Activated CD4-positive, alpha-beta T cell treated with anti-CD3 and anti-CD28 coated beads, Interleukin-2, amount 10 ng/mL, durations not matched to agents 7 days and 5 days (primary cell): ENCODE measurements around the gene ATP6V1F. TPM values are rescaled to one million over a fixed set of nuclear protein-coding genes. Genes with fewer than 3 reads are reported as not detected.

ENCODE experiments used
- CTCF ChIA-PET: fragments of 350-600 bp; sonication (Branson Sonifier 250); formaldehyde crosslinking; loops from one replicate; lab custom pipeline; 2021; ENCODE audit warnings: antibody characterized with exemption; lab: Charles Lee
- POLR2A ChIA-PET: fragments of 350-600 bp; sonication (Branson Sonifier 250); formaldehyde crosslinking; loops from one replicate; lab custom pipeline; 2021; ENCODE audit warnings: antibody characterized with exemption; lab: Charles Lee
- DNase-seq: peaks from one replicate; pipeline ENCODE4 v3.0.0-alpha.2; 2020
- H3K27ac Mint-ChIP-seq: one replicate; pipeline ENCODE4 v1.8.0; 2021; ENCODE audit warnings: mild to moderate bottlenecking, moderate library complexity, mixed read lengths
- H3K27me3 Mint-ChIP-seq: one replicate; pipeline ENCODE4 v1.8.0; 2021; ENCODE audit warnings: mixed read lengths
- H3K36me3 Mint-ChIP-seq: one replicate; pipeline ENCODE4 v1.8.0; 2021; ENCODE audit warnings: low read depth, mixed read lengths
- H3K4me1 Mint-ChIP-seq: one replicate; pipeline ENCODE4 v1.8.0; 2021; ENCODE audit warnings: mixed read lengths
- H3K4me3 Mint-ChIP-seq: one replicate; pipeline ENCODE4 v1.8.0; 2021; ENCODE audit warnings: mild to moderate bottlenecking, moderate library complexity, mixed read lengths
- H3K9me3 Mint-ChIP-seq: one replicate; pipeline ENCODE4 v1.8.0; 2021; ENCODE audit warnings: mixed read lengths
- total RNA-seq, 2 experiments: library from RNA; stranded (reverse); gene quantifications; one replicate each; pipeline ENCODE4 v1.2.3, GENCODE V29; 2021

The ATP6V1F gene
- total RNA-seq, 2 experiments from 2014 or later = 123 to 143 TPM

GRCh38 chr7:128886391-128887168, 23.9 kb downstream of the ATP6V1F start:
- no peaks in the 10 kb centered on the region for H3K36me3 Mint-ChIP-seq
- POLR2A ChIA-PET = no interaction called here
- H3K27ac Mint-ChIP-seq = no peak overlapping the region
- peaks cover 13% of the 10 kb centered on the region for H3K27me3 Mint-ChIP-seq
- H3K9me3 Mint-ChIP-seq = no peaks in the 10 kb centered on the region
- H3K4me1 Mint-ChIP-seq = peaks cover 2% of the 10 kb centered on the region
- CTCF ChIA-PET = interaction anchor here (0.8 kb wide), 1 partner anchor 10 kb away, joined by 4 read pairs; no protein-coding TSS in a partner anchor
- no peak for DNase-seq
- no peak overlapping the region for H3K4me3 Mint-ChIP-seq

GRCh38 chr7:128887169-128888038, 24.7 kb downstream of the ATP6V1F start:
- H3K9me3 Mint-ChIP-seq = no peaks in the 10 kb centered on the region
- H3K27me3 Mint-ChIP-seq = peaks cover 16% of the 10 kb centered on the region
- peaks cover 2% of the 10 kb centered on the region for H3K4me1 Mint-ChIP-seq
- CTCF ChIA-PET = no interaction called here
- POLR2A ChIA-PET = no interaction called here
- H3K36me3 Mint-ChIP-seq = no peaks in the 10 kb centered on the region
- H3K4me3 Mint-ChIP-seq = no peak overlapping the region
- H3K27ac Mint-ChIP-seq = no peak overlapping the region
- DNase-seq = no peak

GRCh38 chr7:128888039-128888755, 25.5 kb downstream of the ATP6V1F start:
- no peaks in the 10 kb centered on the region for H3K9me3 Mint-ChIP-seq
- H3K27me3 Mint-ChIP-seq = peaks cover 16% of the 10 kb centered on the region
- H3K36me3 Mint-ChIP-seq = no peaks in the 10 kb centered on the region
- H3K4me3 Mint-ChIP-seq = no peak overlapping the region
- no peak overlapping the region for H3K27ac Mint-ChIP-seq
- POLR2A ChIA-PET = no interaction called here
- peaks cover 2% of the 10 kb centered on the region for H3K4me1 Mint-ChIP-seq
- CTCF ChIA-PET = no interaction called here
- DNase-seq = no peak

GRCh38 chr7:128888756-128889095, 26.1 kb downstream of the ATP6V1F start:
- ChIA-PET CTCF (no interaction called here), POLR2A (no interaction called here)
- Mint-ChIP-seq H3K36me3 (no peaks in the 10 kb centered on the region), H3K9me3 (no peaks in the 10 kb centered on the region), H3K4me3 (no peak overlapping the region), H3K4me1 (no peaks in the 10 kb centered on the region), H3K27me3 (peaks cover 16% of the 10 kb centered on the region), H3K27ac (no peak overlapping the region)
- no peak for DNase-seq

GRCh38 chr7:128889121-128889520, 26.5 kb downstream of the ATP6V1F start:
- ChIA-PET POLR2A (no interaction called here), CTCF (no interaction called here)
- Mint-ChIP-seq H3K27ac (no peak overlapping the region), H3K36me3 (no peaks in the 10 kb centered on the region), H3K27me3 (peaks cover 16% of the 10 kb centered on the region), H3K4me3 (no peak overlapping the region), H3K4me1 (no peaks in the 10 kb centered on the region), H3K9me3 (no peaks in the 10 kb centered on the region)
- no peak for DNase-seq

- no peaks in the 10 kb centered on the region for H3K36me3 Mint-ChIP-seq
- peaks cover 16% of the 10 kb centered on the region for H3K27me3 Mint-ChIP-seq
- POLR2A ChIA-PET = no interaction called here
- H3K9me3 Mint-ChIP-seq = no peaks in the 10 kb centered on the region
- CTCF ChIA-PET = interaction anchor here (0.7 kb wide), 1 partner anchor 32 kb away, joined by 4 read pairs; no protein-coding TSS in a partner anchor
- H3K27ac Mint-ChIP-seq = no peak overlapping the region
- H3K4me3 Mint-ChIP-seq = no peak overlapping the region
- DNase-seq = no peak
- H3K4me1 Mint-ChIP-seq = no peaks in the 10 kb centered on the region
Observed at GRCh38 chr7:128890306-128891109, 27.9 kb downstream of the ATP6V1F start.

- ChIA-PET CTCF (no interaction called here), POLR2A (no interaction called here)
- H3K36me3 Mint-ChIP-seq = no peaks in the 10 kb centered on the region
- no peak for DNase-seq
- H3K4me1 Mint-ChIP-seq = no peaks in the 10 kb centered on the region
- H3K27me3 Mint-ChIP-seq = peaks cover 15% of the 10 kb centered on the region
- H3K27ac Mint-ChIP-seq = no peak overlapping the region
- no peaks in the 10 kb centered on the region for H3K9me3 Mint-ChIP-seq
- no peak overlapping the region for H3K4me3 Mint-ChIP-seq
Observed at GRCh38 chr7:128891110-128891941, 28.7 kb downstream of the ATP6V1F start.

GRCh38 chr7:128891942-128892269, 29.2 kb downstream of the ATP6V1F start:
- CTCF ChIA-PET = no interaction called here

GRCh38 chr7:128892521-128893250, 30.0 kb downstream of the ATP6V1F start:
- no peaks in the 10 kb centered on the region for H3K4me1 Mint-ChIP-seq
- H3K27ac Mint-ChIP-seq = no peak overlapping the region
- peaks cover 15% of the 10 kb centered on the region for H3K27me3 Mint-ChIP-seq
- no peak overlapping the region for H3K4me3 Mint-ChIP-seq
- no peak for DNase-seq
- H3K36me3 Mint-ChIP-seq = no peaks in the 10 kb centered on the region
- CTCF ChIA-PET = no interaction called here
- H3K9me3 Mint-ChIP-seq = no peaks in the 10 kb centered on the region
- POLR2A ChIA-PET = no interaction called here

More at GRCh38 chr7:128891942-128892269, 29.2 kb downstream of the ATP6V1F start:
- Mint-ChIP-seq H3K36me3 (no peaks in the 10 kb centered on the region), H3K4me3 (no peak overlapping the region), H3K27me3 (peaks cover 15% of the 10 kb centered on the region), H3K27ac (no peak overlapping the region), H3K9me3 (no peaks in the 10 kb centered on the region), H3K4me1 (no peaks in the 10 kb centered on the region)
- POLR2A ChIA-PET = no interaction called here
- no peak for DNase-seq

- POLR2A ChIA-PET = no interaction called here
- peaks cover 2% of the 10 kb centered on the region for H3K9me3 Mint-ChIP-seq
- peaks cover 18% of the 10 kb centered on the region for H3K27me3 Mint-ChIP-seq
- no peak overlapping the region for H3K27ac Mint-ChIP-seq
- no peak overlapping the region for H3K4me3 Mint-ChIP-seq
- CTCF ChIA-PET = no interaction called here
- no peaks in the 10 kb centered on the region for H3K4me1 Mint-ChIP-seq
- H3K36me3 Mint-ChIP-seq = peaks cover under 1% of the 10 kb centered on the region
- DNase-seq = no peak
Observed at GRCh38 chr7:128893251-128894100, 30.8 kb downstream of the ATP6V1F start.

- Mint-ChIP-seq H3K9me3 (peaks cover 3% of the 10 kb centered on the region), H3K4me1 (no peaks in the 10 kb centered on the region), H3K27me3 (peaks cover 18% of the 10 kb centered on the region), H3K4me3 (no peak overlapping the region), H3K36me3 (peaks cover 2% of the 10 kb centered on the region), H3K27ac (no peak overlapping the region)
- ChIA-PET POLR2A (no interaction called here), CTCF (no interaction called here)
- no peak for DNase-seq
Observed at GRCh38 chr7:128894101-128894440, 31.4 kb downstream of the ATP6V1F start.
